ENCODE measurements around the gene TTYH3. TPM values are rescaled to one million over a fixed set of nuclear protein-coding genes. Genes with fewer than 3 reads are reported as not detected.
"Not testable (repeated sequence)": the region's sequence is repeated elsewhere in the genome, so short reads cannot be mapped to it uniquely, and the experiment has no call there.

The TTYH3 gene
- total and polyA plus RNA-seq, 10 donors, result 11.9 to 158 (median 72.8) TPM

DNA sequence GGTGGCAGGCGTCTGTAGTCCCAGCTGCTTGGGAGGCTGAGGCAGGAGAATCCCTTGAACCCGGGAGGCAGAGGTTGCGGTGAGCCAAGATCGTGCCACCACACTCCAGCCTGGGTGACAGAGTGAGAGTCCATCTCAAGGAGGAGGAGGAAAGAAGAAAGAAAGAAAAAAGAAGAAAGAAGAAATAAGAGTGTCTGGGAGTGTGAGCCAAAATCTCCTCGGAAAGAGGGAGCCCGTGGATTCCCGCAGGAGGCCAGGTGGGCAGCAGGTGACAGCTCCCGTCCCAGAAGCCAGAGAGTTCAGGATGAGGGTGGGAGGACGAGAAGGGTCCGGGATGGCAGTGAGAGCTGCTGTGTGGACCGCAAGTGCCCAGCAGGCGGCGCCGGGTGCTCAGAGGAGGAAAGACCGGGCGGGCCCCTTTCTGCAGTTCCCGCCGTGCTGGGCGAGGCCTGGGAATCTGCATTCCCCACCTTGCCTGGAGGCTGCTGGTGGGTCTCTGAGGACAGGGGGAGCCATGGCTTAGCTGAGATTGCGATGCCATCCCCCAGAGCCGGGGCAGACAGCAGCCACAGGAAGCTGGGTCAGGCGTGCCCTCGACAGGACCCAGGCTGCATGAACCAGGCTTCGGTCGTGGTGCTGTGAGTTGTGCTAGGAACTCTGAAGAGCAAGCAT, 39.1 kb downstream of the TTYH3 start:
- WGBS, 5 donors, result 17 to 23% (median 19%) methylated on average over 20 to 25 of the region's 25 CpGs
- H3K36me3 ChIP-seq, result no peaks in the 10 kb centered on the region
- DNase-seq, result peak; percentile 93
- peak overlapping the region in 1 of 8 donors; percentile 15 for H3K4me3 ChIP-seq
- TF ChIP-seq, protein P1, sequence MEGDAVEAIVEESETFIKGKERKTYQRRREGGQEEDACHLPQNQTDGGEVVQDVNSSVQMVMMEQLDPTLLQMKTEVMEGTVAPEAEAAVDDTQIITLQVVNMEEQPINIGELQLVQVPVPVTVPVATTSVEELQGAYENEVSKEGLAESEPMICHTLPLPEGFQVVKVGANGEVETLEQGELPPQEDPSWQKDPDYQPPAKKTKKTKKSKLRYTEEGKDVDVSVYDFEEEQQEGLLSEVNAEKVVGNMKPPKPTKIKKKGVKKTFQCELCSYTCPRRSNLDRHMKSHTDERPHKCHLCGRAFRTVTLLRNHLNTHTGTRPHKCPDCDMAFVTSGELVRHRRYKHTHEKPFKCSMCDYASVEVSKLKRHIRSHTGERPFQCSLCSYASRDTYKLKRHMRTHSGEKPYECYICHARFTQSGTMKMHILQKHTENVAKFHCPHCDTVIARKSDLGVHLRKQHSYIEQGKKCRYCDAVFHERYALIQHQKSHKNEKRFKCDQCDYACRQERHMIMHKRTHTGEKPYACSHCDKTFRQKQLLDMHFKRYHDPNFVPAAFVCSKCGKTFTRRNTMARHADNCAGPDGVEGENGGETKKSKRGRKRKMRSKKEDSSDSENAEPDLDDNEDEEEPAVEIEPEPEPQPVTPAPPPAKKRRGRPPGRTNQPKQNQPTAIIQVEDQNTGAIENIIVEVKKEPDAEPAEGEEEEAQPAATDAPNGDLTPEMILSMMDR (IDR thresholded peaks at IDR 0.05 in 8 of 11, conservative IDR thresholded peaks at IDR 0.05 in 3 of 11), result peak; percentile 66 to 91 (median 86)
- TF ChIP-seq POLR2AphosphoS5 (IDR thresholded peaks at IDR 0.05) (peak in 2 of 3 donors; percentile 32 to 65), POLR2A (IDR thresholded peaks at IDR 0.05) (no peak)
- intact Hi-C loops (cut with DNase I; ENCODE audit: low total_unique reads), result no loop called here
- peaks cover 0 to 20% (median 0%) of the 10 kb centered on the region in 7 donors for H3K27me3 ChIP-seq (replicated peaks in 1 of 7)
- H3K27ac ChIP-seq, result no peak overlapping the region
- peaks cover 0 to 15% (median 10%) of the 10 kb centered on the region in 6 donors for H3K4me1 ChIP-seq
- H3K9me3 ChIP-seq, result peaks cover 0 to 4% (median 0%) of the 10 kb centered on the region in 8 donors

DNA sequence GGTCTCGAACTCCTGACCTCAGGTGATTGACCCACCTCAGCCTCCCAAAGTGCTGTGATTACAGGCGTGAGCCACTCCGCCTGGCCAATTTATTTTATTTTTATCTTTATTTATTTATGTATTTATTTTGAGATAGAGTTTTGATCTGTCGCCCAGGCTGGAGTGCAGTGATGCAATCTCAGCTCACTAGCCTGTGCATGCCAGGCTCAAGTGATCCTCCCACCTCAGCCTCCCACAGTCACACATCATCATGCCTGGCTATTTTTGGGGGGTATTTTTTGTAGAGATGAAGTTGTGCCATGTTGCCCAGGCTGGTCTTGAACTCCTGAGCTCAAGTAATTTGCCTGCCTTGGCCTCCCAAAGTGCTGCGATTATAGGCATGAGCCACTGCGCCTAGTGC, 41.4 kb downstream of the TTYH3 start:
- Histone ChIP-seq H3K4me1 (peaks cover 0 to 12% (median 7%) of the 10 kb centered on the region in 6 donors), H3K27me3 (replicated peaks in 1 of 7) (peaks cover 0 to 20% (median 0%) of the 10 kb centered on the region in 7 donors)
- H3K36me3 ChIP-seq; H3K9me3 ChIP-seq; H3K27ac ChIP-seq; H3K4me3 ChIP-seq; DNase-seq; intact Hi-C loops (cut with DNase I; ENCODE audit: low total_unique reads): not testable (repeated sequence)
- WGBS, 5 donors, result 78 to 94% (median 88%) methylated on average over 5 to 6 of the region's 6 CpGs

DNA sequence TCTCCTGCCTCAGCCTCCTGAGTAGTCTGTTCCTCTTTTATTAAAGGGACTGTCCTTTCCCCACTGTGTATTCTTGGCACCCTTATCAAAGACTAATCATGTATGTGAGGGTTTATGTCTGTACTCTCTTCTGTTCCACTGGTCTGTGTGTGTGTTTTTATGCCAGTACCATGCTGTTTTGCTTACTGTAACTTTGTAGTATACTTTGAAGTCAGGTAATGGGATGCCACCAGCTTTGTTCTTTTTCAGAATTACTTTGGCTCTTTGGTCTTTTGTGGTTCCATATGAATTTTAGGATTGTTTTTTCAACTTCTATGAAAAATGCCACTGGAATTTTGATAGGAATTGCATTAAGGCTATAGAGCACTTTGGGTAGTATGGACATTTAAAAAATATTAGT, 42.1 kb downstream of the TTYH3 start:
- Histone ChIP-seq H3K27ac (no peak overlapping the region), H3K4me1 (peaks cover 0 to 12% (median 7%) of the 10 kb centered on the region in 6 donors), H3K36me3 (no peaks in the 10 kb centered on the region), H3K9me3 (peaks cover 0 to 4% (median 0%) of the 10 kb centered on the region in 8 donors), H3K4me3 (no peak overlapping the region), H3K27me3 (replicated peaks in 1 of 7) (peaks cover 0 to 21% (median 0%) of the 10 kb centered on the region in 7 donors)
- no peak for DNase-seq
- no peak for TF ChIP-seq POLR2A (IDR thresholded peaks at IDR 0.05)
- TF ChIP-seq, protein P1 (IDR thresholded peaks at IDR 0.05 in 8 of 11, conservative IDR thresholded peaks at IDR 0.05 in 3 of 11), result no peak
- TF ChIP-seq POLR2AphosphoS5 (IDR thresholded peaks at IDR 0.05), result no peak
- intact Hi-C loops (cut with DNase I; ENCODE audit: low total_unique reads), result no loop called here

DNA sequence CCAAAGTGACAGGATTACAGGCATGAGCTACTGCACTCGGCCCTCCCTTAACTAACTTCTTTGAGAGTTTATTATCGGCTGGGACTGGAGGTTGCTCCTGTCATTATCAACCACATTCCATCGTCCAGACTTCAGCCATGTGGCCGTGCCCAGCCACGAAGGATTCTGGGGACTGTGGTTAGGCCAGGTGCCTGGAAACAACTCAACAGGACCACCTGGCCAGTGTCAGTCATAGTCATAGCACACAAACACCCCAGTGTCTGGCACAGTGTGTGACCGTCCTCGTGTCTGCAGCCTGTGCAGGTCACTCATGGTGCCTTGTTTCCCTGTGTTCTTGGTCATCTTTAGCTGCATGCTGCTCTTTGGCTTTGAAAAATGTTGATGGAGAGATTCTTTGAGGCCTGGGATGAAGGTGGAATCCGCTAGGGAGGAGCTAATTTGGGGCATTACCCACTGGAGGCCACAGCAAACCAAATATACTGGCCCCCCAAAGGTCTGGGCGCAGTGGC, 43.5 kb downstream of the TTYH3 start:
- Histone ChIP-seq H3K36me3 (no peaks in the 10 kb centered on the region), H3K27me3 (replicated peaks in 1 of 7) (peaks cover 0 to 29% (median 0%) of the 10 kb centered on the region in 7 donors), H3K9me3 (peaks cover 0 to 4% (median 0%) of the 10 kb centered on the region in 8 donors), H3K27ac (no peak overlapping the region), H3K4me1 (peaks cover 0 to 12% (median 7%) of the 10 kb centered on the region in 6 donors), H3K4me3 (no peak overlapping the region)
- TF ChIP-seq POLR2AphosphoS5 (IDR thresholded peaks at IDR 0.05) (no peak), POLR2A (IDR thresholded peaks at IDR 0.05) (no peak)
- TF ChIP-seq, protein P1 (IDR thresholded peaks at IDR 0.05 in 8 of 11, conservative IDR thresholded peaks at IDR 0.05 in 3 of 11), result no peak
- 64 to 96% (median 80%) methylated on average over 8 to 9 of the region's 9 CpGs for WGBS, 5 donors
- intact Hi-C loops (cut with DNase I; ENCODE audit: low total_unique reads), result no loop called here
- peak; percentile 37 for DNase-seq

DNA sequence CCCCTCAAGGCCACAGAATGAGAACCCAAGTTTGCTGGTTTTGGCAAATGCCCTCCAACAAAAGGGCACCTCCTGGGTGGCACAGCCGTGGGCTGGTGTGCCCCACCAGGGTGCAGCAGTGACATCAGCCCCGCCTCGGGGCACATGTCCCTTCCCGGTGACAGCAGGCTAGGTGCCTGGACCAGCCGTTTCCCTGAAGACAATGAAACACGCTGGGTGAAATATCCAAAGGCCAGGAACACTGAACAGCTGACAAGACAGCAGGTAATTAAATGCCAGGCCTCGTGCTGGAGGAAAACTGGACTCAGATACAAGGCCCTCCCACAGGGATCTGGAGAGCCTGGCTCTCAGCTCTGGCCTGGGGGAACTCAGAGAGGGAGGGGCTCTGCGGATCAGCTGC, 44.8 kb downstream of the TTYH3 start:
- H3K4me3 ChIP-seq; DNase-seq; H3K36me3 ChIP-seq; H3K27ac ChIP-seq; H3K9me3 ChIP-seq; intact Hi-C loops (cut with DNase I; ENCODE audit: low total_unique reads): not testable (repeated sequence)
- WGBS, 5 donors, result 86 to 91% (median 91%) methylated on average over 5 to 7 of the region's 8 CpGs
- Histone ChIP-seq H3K27me3 (replicated peaks in 1 of 7) (peaks cover 0 to 28% (median 0%) of the 10 kb centered on the region in 7 donors), H3K4me1 (peaks cover 0 to 10% (median 4%) of the 10 kb centered on the region in 6 donors)

DNA sequence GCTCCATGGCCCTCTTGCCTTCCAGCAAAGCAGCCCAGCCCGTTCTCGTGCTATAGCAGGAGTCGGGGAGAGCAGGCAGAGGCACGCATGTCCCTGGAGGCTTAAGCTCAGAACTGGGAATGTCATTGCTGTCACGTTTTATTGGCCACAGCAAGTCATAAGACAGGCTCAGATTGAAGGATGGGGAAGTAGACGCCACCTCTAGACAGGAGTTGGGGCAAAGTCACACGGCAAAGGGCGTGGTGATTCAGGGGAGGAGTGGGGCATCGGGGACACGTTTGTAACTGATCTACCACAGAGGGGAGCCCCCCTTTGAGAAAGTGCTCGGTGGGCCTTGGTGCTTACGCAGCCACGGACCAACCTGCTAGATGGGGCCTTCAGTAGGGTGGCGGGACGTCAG, 46.7 kb downstream of the TTYH3 start:
- WGBS, 5 donors, result 81 to 87% (median 85%) methylated on average over 11 to 13 of the region's 15 CpGs
- Histone ChIP-seq H3K27me3 (replicated peaks in 1 of 7) (peaks cover 0 to 40% (median 0%) of the 10 kb centered on the region in 7 donors), H3K4me1 (peaks cover 0 to 21% (median 4%) of the 10 kb centered on the region in 6 donors)
- H3K27ac ChIP-seq; intact Hi-C loops (cut with DNase I; ENCODE audit: low total_unique reads); DNase-seq; H3K4me3 ChIP-seq; H3K36me3 ChIP-seq; H3K9me3 ChIP-seq: not testable (repeated sequence)

DNA sequence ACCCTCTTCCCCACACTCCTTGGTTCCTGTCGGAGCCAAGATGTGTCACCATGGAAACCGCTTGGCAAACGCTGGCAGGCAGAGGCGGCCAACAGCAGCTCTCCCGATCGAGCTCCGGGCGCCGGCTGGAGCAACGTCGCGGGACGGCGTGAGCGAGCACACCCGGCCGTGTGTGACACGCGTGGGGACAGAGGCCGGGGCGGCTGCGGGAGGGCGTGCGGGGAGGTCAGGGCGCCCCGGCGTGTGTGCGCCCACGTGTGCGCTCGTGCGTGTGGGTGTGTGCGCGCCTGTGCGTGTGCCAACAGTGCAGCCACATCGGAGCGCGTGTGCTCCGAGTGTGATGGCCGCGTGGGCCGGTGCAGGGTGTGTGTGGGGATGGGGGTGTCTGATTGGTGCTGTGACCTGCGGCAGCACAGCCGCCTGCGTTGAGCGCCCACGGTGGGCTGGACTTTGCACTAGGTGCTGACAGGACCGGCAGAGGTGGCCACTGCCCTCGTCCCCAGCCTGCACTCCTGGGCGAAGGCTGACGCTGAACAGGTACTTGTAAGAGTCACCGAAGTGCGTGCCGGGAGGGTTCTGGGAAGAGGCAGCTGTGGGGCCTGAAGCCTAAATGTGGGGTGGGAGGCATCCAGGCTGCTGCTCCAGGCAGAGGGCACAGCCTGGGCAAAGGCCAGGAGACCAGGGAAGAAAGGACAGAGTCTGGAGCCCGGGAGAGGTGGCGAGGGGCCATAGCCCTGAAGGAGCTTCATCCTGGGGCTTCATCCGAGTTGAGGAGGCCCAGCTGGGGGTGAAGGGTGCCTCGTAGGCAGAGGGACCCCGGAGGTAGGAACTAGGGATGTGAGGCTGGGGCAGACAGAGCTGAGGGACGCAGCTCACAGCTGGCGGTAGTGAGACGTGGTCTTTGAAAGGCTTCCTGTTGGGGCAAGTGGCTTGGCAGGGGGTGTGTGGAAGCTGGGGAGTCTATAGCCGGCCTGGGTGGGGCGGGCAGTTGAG, 47.6 kb downstream of the TTYH3 start:
- intact Hi-C loops (cut with DNase I; ENCODE audit: low total_unique reads), result loop anchor here (10.0 kb wide), 1 partner anchor 205 kb away; the partner anchor contains the start of gene GRIFIN
- not testable (repeated sequence) for H3K27ac ChIP-seq, H3K9me3 ChIP-seq, H3K4me3 ChIP-seq, H3K36me3 ChIP-seq
- 73 to 87% (median 84%) methylated on average over 40 to 64 of the region's 64 CpGs for WGBS, 5 donors
- H3K4me1 ChIP-seq, result peaks cover 0 to 21% (median 4%) of the 10 kb centered on the region in 6 donors
- peaks cover 0 to 42% (median 0%) of the 10 kb centered on the region in 7 donors for H3K27me3 ChIP-seq (replicated peaks in 1 of 7)
- peak; percentile 59 for DNase-seq

All from spleen (tissue), 11 donors.